Neural cell (in vitro differentiated cells): ENCODE data around the gene SFR1.

Experiments used
- POLR2AphosphoS5 ChIP-seq: IDR thresholded peaks from 2 replicates; pipeline ENCODE4 v1.6.1; 2012
- TF ChIP-seq, protein P1 (sequence below): fragments of 450-650 bp; IDR thresholded peaks from 2 replicates; pipeline ENCODE4 v1.5.1; 2014; ENCODE audit warnings: antibody characterized with exemption, mild to moderate bottlenecking, moderate library complexity; ENCODE audit not compliant: poor library complexity, severe bottlenecking
- TF ChIP-seq, protein P2 (sequence below): IDR thresholded peaks from 2 replicates; pipeline ENCODE4 v1.6.1; 2012; ENCODE audit warnings: borderline replicate concordance

- TF ChIP-seq, protein P1, sequence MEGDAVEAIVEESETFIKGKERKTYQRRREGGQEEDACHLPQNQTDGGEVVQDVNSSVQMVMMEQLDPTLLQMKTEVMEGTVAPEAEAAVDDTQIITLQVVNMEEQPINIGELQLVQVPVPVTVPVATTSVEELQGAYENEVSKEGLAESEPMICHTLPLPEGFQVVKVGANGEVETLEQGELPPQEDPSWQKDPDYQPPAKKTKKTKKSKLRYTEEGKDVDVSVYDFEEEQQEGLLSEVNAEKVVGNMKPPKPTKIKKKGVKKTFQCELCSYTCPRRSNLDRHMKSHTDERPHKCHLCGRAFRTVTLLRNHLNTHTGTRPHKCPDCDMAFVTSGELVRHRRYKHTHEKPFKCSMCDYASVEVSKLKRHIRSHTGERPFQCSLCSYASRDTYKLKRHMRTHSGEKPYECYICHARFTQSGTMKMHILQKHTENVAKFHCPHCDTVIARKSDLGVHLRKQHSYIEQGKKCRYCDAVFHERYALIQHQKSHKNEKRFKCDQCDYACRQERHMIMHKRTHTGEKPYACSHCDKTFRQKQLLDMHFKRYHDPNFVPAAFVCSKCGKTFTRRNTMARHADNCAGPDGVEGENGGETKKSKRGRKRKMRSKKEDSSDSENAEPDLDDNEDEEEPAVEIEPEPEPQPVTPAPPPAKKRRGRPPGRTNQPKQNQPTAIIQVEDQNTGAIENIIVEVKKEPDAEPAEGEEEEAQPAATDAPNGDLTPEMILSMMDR: no peak
- TF ChIP-seq POLR2AphosphoS5: no peak
- TF ChIP-seq, protein P2, sequence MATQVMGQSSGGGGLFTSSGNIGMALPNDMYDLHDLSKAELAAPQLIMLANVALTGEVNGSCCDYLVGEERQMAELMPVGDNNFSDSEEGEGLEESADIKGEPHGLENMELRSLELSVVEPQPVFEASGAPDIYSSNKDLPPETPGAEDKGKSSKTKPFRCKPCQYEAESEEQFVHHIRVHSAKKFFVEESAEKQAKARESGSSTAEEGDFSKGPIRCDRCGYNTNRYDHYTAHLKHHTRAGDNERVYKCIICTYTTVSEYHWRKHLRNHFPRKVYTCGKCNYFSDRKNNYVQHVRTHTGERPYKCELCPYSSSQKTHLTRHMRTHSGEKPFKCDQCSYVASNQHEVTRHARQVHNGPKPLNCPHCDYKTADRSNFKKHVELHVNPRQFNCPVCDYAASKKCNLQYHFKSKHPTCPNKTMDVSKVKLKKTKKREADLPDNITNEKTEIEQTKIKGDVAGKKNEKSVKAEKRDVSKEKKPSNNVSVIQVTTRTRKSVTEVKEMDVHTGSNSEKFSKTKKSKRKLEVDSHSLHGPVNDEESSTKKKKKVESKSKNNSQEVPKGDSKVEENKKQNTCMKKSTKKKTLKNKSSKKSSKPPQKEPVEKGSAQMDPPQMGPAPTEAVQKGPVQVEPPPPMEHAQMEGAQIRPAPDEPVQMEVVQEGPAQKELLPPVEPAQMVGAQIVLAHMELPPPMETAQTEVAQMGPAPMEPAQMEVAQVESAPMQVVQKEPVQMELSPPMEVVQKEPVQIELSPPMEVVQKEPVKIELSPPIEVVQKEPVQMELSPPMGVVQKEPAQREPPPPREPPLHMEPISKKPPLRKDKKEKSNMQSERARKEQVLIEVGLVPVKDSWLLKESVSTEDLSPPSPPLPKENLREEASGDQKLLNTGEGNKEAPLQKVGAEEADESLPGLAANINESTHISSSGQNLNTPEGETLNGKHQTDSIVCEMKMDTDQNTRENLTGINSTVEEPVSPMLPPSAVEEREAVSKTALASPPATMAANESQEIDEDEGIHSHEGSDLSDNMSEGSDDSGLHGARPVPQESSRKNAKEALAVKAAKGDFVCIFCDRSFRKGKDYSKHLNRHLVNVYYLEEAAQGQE: no peak
Observed at GRCh38 chr10:104084482-104085142, 37.4 kb upstream of the SFR1 start.
